Measurements from ENCODE around the gene SPEF2.

DNA sequence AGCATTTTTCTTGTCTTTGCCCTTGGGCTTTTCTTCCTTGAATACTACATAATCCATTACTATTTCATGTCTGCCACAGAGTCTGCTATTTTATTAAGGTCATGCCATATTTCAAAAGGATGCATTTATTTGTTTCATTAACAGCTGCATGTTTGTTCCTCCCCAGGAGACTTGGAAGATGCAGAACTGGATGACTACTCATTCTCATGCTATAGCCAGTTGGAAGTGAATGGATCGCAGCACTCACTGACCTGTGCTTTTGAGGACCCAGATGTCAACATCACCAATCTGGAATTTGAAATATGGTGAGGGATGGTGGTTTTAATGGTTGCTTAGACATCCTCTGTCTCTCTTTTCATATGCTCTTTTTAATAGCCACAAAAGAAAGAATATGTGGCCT is 243.0 kb downstream of the SPEF2 start:
- TF ChIP-seq POLR2A (IDR thresholded peaks at IDR 0.05): no peak
- no peak for TF ChIP-seq CTCF (IDR thresholded peaks at IDR 0.05)
